ENCODE results near the gene MUC5B.
"Not testable (repeated sequence)": the region's sequence is repeated elsewhere in the genome, so short reads cannot be mapped to it uniquely, and the experiment has no call there.

Gene MUC5B

DNA sequence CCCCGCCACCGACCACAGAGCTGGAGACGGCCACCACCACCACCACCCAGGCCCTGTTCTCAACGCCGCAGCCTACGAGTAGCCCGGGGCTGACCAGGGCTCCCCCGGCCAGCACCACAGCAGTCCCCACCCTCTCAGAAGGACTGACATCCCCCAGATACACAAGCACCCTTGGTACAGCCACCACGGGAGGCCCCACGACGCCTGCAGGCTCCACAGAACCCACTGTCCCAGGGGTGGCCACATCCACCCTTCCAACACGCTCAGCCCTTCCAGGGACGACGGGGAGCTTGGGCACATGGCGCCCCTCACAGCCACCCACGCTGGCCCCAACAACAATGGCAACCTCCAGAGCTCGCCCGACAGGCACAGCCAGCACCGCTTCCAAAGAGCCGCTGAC, 18.8 kb downstream of the MUC5B start:
- H3K9me3 ChIP-seq (ENCODE audit: control insufficient read depth, low read depth, low read length) = peaks cover 2% of the 10 kb centered on the region
- no peak overlapping the region for H3K27ac ChIP-seq (ENCODE audit: low read length)
- no peaks in the 10 kb centered on the region for H3K36me3 ChIP-seq (ENCODE audit: control insufficient read depth, low read depth, low read length)
- H3K27me3 ChIP-seq (ENCODE audit: control insufficient read depth, insufficient read depth, low read length) = no peaks in the 10 kb centered on the region
- no peak overlapping the region for H3K9ac ChIP-seq (ENCODE audit: low read length)
- H3K4me1 ChIP-seq (ENCODE audit: control insufficient read depth, low read depth, low read length) = no peaks in the 10 kb centered on the region
- H3K4me3 ChIP-seq (ENCODE audit: low read length) = no peak overlapping the region

DNA sequence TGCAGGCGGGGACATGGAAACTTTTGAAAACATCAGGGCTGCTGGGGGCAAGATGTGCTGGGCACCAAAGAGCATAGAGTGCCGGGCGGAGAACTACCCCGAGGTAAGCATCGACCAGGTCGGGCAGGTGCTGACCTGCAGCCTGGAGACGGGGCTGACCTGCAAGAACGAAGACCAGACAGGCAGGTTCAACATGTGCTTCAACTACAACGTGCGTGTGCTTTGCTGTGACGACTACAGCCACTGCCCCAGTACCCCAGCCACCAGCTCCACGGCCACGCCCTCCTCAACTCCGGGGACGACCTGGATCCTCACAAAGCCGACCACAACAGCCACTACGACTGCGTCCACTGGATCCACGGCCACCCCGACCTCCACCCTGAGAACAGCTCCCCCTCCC, 19.4 kb downstream of the MUC5B start:
- H3K4me3 ChIP-seq (ENCODE audit: low read length) = no peak overlapping the region
- H3K36me3 ChIP-seq (ENCODE audit: control insufficient read depth, low read depth, low read length) = no peaks in the 10 kb centered on the region
- H3K27me3 ChIP-seq (ENCODE audit: control insufficient read depth, insufficient read depth, low read length) = no peaks in the 10 kb centered on the region
- no peak overlapping the region for H3K27ac ChIP-seq (ENCODE audit: low read length)
- H3K4me1 ChIP-seq (ENCODE audit: control insufficient read depth, low read depth, low read length) = no peaks in the 10 kb centered on the region
- H3K9me3 ChIP-seq (ENCODE audit: control insufficient read depth, low read depth, low read length) = peaks cover 2% of the 10 kb centered on the region
- no peak overlapping the region for H3K9ac ChIP-seq (ENCODE audit: low read length)

DNA sequence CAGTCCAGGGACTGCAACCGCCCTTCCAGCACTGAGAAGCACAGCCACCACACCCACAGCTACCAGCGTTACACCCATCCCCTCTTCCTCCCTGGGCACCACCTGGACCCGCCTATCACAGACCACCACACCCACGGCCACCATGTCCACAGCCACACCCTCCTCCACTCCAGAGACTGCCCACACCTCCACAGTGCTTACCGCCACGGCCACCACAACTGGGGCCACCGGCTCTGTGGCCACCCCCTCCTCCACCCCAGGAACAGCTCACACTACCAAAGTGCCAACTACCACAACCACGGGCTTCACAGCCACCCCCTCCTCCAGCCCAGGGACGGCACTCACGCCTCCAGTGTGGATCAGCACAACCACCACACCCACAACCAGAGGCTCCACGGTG, 19.9 kb downstream of the MUC5B start:
- not testable (repeated sequence) for H3K27me3 ChIP-seq (ENCODE audit: control insufficient read depth, insufficient read depth, low read length); H3K9ac ChIP-seq (ENCODE audit: low read length); H3K27ac ChIP-seq (ENCODE audit: low read length); H3K4me1 ChIP-seq (ENCODE audit: control insufficient read depth, low read depth, low read length); H3K9me3 ChIP-seq (ENCODE audit: control insufficient read depth, low read depth, low read length); H3K4me3 ChIP-seq (ENCODE audit: low read length); H3K36me3 ChIP-seq (ENCODE audit: control insufficient read depth, low read depth, low read length)

DNA sequence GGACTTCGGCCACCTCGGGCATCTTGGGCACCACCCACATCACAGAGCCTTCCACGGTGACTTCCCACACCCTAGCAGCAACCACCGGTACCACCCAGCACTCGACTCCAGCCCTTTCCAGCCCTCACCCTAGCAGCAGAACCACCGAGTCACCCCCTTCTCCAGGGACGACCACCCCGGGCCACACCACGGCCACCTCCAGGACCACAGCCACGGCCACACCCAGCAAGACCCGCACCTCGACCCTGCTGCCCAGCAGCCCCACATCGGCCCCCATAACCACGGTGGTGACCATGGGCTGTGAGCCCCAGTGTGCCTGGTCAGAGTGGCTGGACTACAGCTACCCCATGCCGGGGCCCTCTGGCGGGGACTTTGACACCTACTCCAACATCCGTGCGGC, 20.7 kb downstream of the MUC5B start:
- not testable (repeated sequence) for H3K4me1 ChIP-seq (ENCODE audit: control insufficient read depth, low read depth, low read length); H3K36me3 ChIP-seq (ENCODE audit: control insufficient read depth, low read depth, low read length); H3K9ac ChIP-seq (ENCODE audit: low read length); H3K9me3 ChIP-seq (ENCODE audit: control insufficient read depth, low read depth, low read length); H3K27me3 ChIP-seq (ENCODE audit: control insufficient read depth, insufficient read depth, low read length); H3K4me3 ChIP-seq (ENCODE audit: low read length); H3K27ac ChIP-seq (ENCODE audit: low read length)

DNA sequence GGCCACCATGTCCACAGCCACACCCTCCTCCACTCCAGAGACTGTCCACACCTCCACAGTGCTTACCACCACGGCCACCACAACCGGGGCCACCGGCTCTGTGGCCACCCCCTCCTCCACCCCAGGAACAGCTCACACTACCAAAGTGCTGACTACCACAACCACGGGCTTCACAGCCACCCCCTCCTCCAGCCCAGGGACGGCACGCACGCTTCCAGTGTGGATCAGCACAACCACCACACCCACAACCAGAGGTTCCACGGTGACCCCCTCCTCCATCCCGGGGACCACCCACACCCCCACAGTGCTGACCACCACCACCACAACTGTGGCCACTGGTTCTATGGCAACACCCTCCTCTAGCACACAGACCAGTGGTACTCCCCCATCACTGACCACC, 21.7 kb downstream of the MUC5B start:
- H3K4me1 ChIP-seq (ENCODE audit: control insufficient read depth, low read depth, low read length) = not testable (repeated sequence)

DNA sequence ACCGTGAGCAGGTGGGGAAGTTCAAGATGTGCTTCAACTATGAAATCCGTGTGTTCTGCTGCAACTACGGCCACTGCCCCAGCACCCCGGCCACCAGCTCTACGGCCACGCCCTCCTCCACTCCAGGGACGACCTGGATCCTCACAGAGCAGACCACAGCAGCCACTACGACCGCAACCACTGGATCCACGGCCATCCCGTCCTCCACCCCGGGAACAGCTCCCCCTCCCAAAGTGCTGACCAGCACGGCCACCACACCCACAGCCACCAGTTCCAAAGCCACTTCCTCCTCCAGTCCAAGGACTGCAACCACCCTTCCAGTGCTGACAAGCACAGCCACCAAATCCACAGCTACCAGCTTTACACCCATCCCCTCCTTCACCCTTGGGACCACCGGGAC, 22.9 kb downstream of the MUC5B start:
- not testable (repeated sequence) for H3K27ac ChIP-seq (ENCODE audit: low read length); H3K4me3 ChIP-seq (ENCODE audit: low read length); H3K9ac ChIP-seq (ENCODE audit: low read length); H3K36me3 ChIP-seq (ENCODE audit: control insufficient read depth, low read depth, low read length); H3K27me3 ChIP-seq (ENCODE audit: control insufficient read depth, insufficient read depth, low read length); H3K4me1 ChIP-seq (ENCODE audit: control insufficient read depth, low read depth, low read length); H3K9me3 ChIP-seq (ENCODE audit: control insufficient read depth, low read depth, low read length)

More for the DNA sequence above, 21.7 kb downstream of the MUC5B start:
- H3K9me3 ChIP-seq (ENCODE audit: control insufficient read depth, low read depth, low read length); H3K27me3 ChIP-seq (ENCODE audit: control insufficient read depth, insufficient read depth, low read length); H3K9ac ChIP-seq (ENCODE audit: low read length); H3K36me3 ChIP-seq (ENCODE audit: control insufficient read depth, low read depth, low read length); H3K27ac ChIP-seq (ENCODE audit: low read length); H3K4me3 ChIP-seq (ENCODE audit: low read length): not testable (repeated sequence)

DNA sequence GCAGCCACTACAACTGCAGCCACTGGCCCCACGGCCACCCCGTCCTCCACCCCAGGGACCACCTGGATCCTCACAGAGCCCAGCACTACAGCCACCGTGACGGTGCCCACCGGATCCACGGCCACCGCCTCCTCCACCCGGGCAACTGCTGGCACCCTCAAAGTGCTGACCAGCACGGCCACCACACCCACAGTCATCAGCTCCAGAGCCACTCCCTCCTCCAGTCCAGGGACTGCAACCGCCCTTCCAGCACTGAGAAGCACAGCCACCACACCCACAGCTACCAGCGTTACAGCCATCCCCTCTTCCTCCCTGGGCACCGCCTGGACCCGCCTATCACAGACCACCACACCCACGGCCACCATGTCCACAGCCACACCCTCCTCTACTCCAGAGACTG, 23.4 kb downstream of the MUC5B start:
- H3K36me3 ChIP-seq (ENCODE audit: control insufficient read depth, low read depth, low read length); H3K27me3 ChIP-seq (ENCODE audit: control insufficient read depth, insufficient read depth, low read length); H3K9ac ChIP-seq (ENCODE audit: low read length); H3K9me3 ChIP-seq (ENCODE audit: control insufficient read depth, low read depth, low read length); H3K27ac ChIP-seq (ENCODE audit: low read length); H3K4me3 ChIP-seq (ENCODE audit: low read length); H3K4me1 ChIP-seq (ENCODE audit: control insufficient read depth, low read depth, low read length): not testable (repeated sequence)

DNA sequence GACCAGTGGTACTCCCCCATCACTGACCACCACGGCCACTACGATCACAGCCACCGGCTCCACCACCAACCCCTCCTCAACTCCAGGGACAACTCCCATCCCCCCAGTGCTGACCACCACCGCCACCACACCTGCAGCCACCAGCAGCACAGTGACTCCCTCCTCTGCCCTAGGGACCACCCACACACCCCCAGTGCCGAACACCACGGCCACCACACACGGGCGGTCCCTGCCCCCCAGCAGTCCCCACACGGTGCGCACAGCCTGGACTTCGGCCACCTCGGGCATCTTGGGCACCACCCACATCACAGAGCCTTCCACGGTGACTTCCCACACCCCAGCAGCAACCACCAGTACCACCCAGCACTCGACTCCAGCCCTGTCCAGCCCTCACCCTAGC, 24.2 kb downstream of the MUC5B start:
- H3K27me3 ChIP-seq (ENCODE audit: control insufficient read depth, insufficient read depth, low read length); H3K27ac ChIP-seq (ENCODE audit: low read length); H3K36me3 ChIP-seq (ENCODE audit: control insufficient read depth, low read depth, low read length); H3K9me3 ChIP-seq (ENCODE audit: control insufficient read depth, low read depth, low read length); H3K4me3 ChIP-seq (ENCODE audit: low read length); H3K4me1 ChIP-seq (ENCODE audit: control insufficient read depth, low read depth, low read length); H3K9ac ChIP-seq (ENCODE audit: low read length): not testable (repeated sequence)

DNA sequence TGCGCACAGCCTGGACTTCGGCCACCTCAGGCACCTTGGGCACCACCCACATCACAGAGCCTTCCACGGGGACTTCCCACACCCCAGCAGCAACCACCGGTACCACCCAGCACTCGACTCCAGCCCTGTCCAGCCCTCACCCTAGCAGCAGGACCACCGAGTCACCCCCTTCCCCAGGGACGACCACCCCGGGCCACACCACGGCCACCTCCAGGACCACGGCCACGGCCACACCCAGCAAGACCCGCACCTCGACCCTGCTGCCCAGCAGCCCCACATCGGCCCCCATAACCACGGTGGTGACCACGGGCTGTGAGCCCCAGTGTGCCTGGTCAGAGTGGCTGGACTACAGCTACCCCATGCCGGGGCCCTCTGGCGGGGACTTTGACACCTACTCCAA, 26.1 kb downstream of the MUC5B start:
- not testable (repeated sequence) for H3K9me3 ChIP-seq (ENCODE audit: control insufficient read depth, low read depth, low read length); H3K9ac ChIP-seq (ENCODE audit: low read length); H3K27ac ChIP-seq (ENCODE audit: low read length); H3K4me3 ChIP-seq (ENCODE audit: low read length); H3K27me3 ChIP-seq (ENCODE audit: control insufficient read depth, insufficient read depth, low read length); H3K36me3 ChIP-seq (ENCODE audit: control insufficient read depth, low read depth, low read length); H3K4me1 ChIP-seq (ENCODE audit: control insufficient read depth, low read depth, low read length)

DNA sequence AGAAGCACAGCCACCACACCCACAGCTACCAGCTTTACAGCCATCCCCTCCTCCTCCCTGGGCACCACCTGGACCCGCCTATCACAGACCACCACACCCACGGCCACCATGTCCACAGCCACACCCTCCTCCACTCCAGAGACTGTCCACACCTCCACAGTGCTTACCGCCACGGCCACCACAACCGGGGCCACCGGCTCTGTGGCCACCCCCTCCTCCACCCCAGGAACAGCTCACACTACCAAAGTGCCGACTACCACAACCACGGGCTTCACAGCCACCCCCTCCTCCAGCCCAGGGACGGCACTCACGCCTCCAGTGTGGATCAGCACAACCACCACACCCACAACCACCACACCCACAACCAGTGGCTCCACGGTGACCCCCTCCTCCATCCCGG, 27.5 kb downstream of the MUC5B start:
- not testable (repeated sequence) for H3K36me3 ChIP-seq (ENCODE audit: control insufficient read depth, low read depth, low read length); H3K4me3 ChIP-seq (ENCODE audit: low read length); H3K9ac ChIP-seq (ENCODE audit: low read length); H3K4me1 ChIP-seq (ENCODE audit: control insufficient read depth, low read depth, low read length); H3K9me3 ChIP-seq (ENCODE audit: control insufficient read depth, low read depth, low read length); H3K27me3 ChIP-seq (ENCODE audit: control insufficient read depth, insufficient read depth, low read length); H3K27ac ChIP-seq (ENCODE audit: low read length)

DNA sequence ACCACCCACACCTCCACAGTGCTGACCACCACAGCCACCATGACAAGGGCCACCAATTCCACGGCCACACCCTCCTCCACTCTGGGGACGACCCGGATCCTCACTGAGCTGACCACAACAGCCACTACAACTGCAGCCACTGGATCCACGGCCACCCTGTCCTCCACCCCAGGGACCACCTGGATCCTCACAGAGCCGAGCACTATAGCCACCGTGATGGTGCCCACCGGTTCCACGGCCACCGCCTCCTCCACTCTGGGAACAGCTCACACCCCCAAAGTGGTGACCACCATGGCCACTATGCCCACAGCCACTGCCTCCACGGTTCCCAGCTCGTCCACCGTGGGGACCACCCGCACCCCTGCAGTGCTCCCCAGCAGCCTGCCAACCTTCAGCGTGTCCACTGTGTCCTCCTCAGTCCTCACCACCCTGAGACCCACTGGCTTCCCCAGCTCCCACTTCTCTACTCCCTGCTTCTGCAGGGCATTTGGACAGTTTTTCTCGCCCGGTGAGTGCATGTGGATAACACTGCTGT, 28.4 kb downstream of the MUC5B start:
- H3K4me3 ChIP-seq (ENCODE audit: low read length) = no peak overlapping the region
- H3K9ac ChIP-seq (ENCODE audit: low read length) = no peak overlapping the region
- H3K4me1 ChIP-seq (ENCODE audit: control insufficient read depth, low read depth, low read length) = no peaks in the 10 kb centered on the region
- H3K36me3 ChIP-seq (ENCODE audit: control insufficient read depth, low read depth, low read length) = no peaks in the 10 kb centered on the region
- no peaks in the 10 kb centered on the region for H3K9me3 ChIP-seq (ENCODE audit: control insufficient read depth, low read depth, low read length)
- H3K27ac ChIP-seq (ENCODE audit: low read length) = no peak overlapping the region
- no peaks in the 10 kb centered on the region for H3K27me3 ChIP-seq (ENCODE audit: control insufficient read depth, insufficient read depth, low read length)

DNA sequence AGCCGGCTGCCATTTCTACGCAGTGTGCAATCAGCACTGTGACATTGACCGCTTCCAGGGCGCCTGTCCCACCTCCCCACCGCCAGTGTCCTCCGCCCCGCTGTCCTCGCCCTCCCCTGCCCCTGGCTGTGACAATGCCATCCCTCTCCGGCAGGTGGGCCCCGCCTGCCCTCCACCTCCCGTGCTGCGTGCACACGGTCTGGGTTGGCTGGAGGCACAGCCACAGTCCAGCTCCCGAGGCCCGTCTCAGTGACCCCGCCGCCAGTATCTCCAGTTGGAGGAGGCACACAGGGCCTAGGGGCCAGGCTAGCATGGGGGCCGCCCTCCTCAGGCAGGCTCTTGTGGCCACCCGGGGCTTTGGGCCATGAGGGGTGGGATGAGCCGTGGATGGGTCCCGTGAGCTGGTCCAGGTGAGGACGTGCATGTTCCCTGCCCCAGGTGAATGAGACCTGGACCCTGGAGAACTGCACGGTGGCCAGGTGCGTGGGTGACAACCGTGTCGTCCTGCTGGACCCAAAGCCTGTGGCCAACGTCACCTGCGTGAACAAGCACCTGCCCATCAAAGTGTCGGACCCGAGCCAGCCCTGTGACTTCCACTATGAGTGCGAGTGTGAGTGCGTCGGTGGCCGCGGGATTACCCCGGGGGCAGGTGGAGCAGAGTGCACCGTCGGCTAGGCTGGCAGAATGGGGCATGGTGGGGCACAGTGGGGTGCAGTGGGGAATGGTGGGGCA, 29.7 kb downstream of the MUC5B start:
- H3K27me3 ChIP-seq (ENCODE audit: control insufficient read depth, insufficient read depth, low read length) = no peaks in the 10 kb centered on the region
- no peak overlapping the region for H3K9ac ChIP-seq (ENCODE audit: low read length)
- no peaks in the 10 kb centered on the region for H3K4me1 ChIP-seq (ENCODE audit: control insufficient read depth, low read depth, low read length)

More for the DNA sequence above, 29.7 kb downstream of the MUC5B start:
- Histone ChIP-seq H3K36me3 (ENCODE audit: control insufficient read depth, low read depth, low read length) (no peaks in the 10 kb centered on the region), H3K27ac (ENCODE audit: low read length) (no peak overlapping the region), H3K4me3 (ENCODE audit: low read length) (no peak overlapping the region), H3K9me3 (ENCODE audit: control insufficient read depth, low read depth, low read length) (no peaks in the 10 kb centered on the region)

Measured in iPS-18a (cell line).